ENCODE data around the gene APOL5.
"Not testable (repeated sequence)": the region's sequence is repeated elsewhere in the genome, so short reads cannot be mapped to it uniquely, and the experiment has no call there.

The APOL5 gene

DNA sequence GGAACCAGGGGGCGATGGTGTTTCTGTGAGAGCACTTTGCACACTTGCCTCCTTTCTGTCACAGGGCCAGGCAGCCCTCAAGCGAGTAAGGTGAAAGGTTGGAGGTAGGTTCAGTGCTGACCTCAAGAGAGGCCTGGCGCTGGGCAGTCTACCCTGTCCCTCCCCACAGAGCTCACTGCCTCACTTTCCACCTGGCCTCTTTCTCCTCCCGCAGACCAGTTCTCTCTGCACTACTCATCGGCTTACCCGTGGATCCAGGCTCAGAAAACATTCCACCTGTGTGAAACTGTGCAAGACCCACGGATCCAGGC lies 16.8 kb downstream of the APOL5 start:
- Histone ChIP-seq H2AFZ (ENCODE audit: low read depth, low read length, severe bottlenecking) (no peak overlapping the region), H3K36me3 (ENCODE audit: low read length) (no peaks in the 10 kb centered on the region), H3K9me2 (replicated peaks; ENCODE audit: insufficient read depth, low read length) (no peaks in the 10 kb centered on the region), H3K9me3 (ENCODE audit: insufficient read depth, low read length) (no peaks in the 10 kb centered on the region), H3K4me3 (ENCODE audit: insufficient read depth, low read length, poor library complexity, severe bottlenecking) (no peak overlapping the region), H3K4me2 (ENCODE audit: low read depth, low read length, poor library complexity, severe bottlenecking) (no peak overlapping the region), H3K9ac (ENCODE audit: low read length) (no peak overlapping the region), H3K27me3 (ENCODE audit: low read length) (no peaks in the 10 kb centered on the region), H3K79me2 (ENCODE audit: insufficient read depth, low read length) (no peaks in the 10 kb centered on the region), H4K20me1 (ENCODE audit: low read depth, low read length) (no peaks in the 10 kb centered on the region), H3K27ac (ENCODE audit: low read depth, low read length) (no peak overlapping the region), H3F3A (ENCODE audit: insufficient read depth) (0 out of 2 replicates have a peak, but pooled peaks cover 3% of the 10 kb centered on the region)
- TF ChIP-seq EZH2phosphoT487 (conservative IDR thresholded peaks at IDR 0.05; ENCODE audit: low read length): no peak
- TF ChIP-seq, protein P1, sequence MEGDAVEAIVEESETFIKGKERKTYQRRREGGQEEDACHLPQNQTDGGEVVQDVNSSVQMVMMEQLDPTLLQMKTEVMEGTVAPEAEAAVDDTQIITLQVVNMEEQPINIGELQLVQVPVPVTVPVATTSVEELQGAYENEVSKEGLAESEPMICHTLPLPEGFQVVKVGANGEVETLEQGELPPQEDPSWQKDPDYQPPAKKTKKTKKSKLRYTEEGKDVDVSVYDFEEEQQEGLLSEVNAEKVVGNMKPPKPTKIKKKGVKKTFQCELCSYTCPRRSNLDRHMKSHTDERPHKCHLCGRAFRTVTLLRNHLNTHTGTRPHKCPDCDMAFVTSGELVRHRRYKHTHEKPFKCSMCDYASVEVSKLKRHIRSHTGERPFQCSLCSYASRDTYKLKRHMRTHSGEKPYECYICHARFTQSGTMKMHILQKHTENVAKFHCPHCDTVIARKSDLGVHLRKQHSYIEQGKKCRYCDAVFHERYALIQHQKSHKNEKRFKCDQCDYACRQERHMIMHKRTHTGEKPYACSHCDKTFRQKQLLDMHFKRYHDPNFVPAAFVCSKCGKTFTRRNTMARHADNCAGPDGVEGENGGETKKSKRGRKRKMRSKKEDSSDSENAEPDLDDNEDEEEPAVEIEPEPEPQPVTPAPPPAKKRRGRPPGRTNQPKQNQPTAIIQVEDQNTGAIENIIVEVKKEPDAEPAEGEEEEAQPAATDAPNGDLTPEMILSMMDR (IDR thresholded peaks at IDR 0.05; ENCODE audit: insufficient read depth, low read length, poor library complexity, severe bottlenecking): no peak

DNA sequence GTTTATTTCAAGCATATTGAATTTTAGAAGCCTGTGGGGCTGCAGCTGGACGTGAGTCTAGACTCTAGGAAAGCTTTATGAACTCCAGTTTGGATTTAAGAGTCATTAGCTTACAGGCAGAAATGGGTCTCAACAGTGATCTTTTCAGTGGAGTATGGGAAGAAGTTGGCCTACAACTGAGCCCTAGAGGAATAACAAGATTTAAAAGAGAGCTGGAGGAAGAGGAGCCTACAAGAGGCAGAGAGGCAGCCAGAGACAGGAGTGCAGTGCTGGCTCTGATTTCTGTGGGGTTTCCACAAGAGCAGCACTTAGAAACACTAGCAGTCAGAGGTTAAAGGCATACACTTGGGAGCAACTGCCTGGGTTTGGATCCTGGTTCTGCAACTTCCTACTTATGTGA lies 17.9 kb downstream of the APOL5 start:
- no peak overlapping the region for H3K9ac ChIP-seq (ENCODE audit: low read length)
- H2AFZ ChIP-seq (ENCODE audit: low read depth, low read length, severe bottlenecking): no peak overlapping the region
- H3K27ac ChIP-seq (ENCODE audit: low read depth, low read length): no peak overlapping the region
- no peak overlapping the region for H3K4me2 ChIP-seq (ENCODE audit: low read depth, low read length, poor library complexity, severe bottlenecking)
- no peaks in the 10 kb centered on the region for H3K79me2 ChIP-seq (ENCODE audit: insufficient read depth, low read length)
- H4K20me1 ChIP-seq (ENCODE audit: low read depth, low read length): no peaks in the 10 kb centered on the region
- TF ChIP-seq, protein P1 (IDR thresholded peaks at IDR 0.05; ENCODE audit: insufficient read depth, low read length, poor library complexity, severe bottlenecking): no peak
- no peaks in the 10 kb centered on the region for H3K9me2 ChIP-seq (replicated peaks; ENCODE audit: insufficient read depth, low read length)
- H3F3A ChIP-seq (ENCODE audit: insufficient read depth): 0 out of 2 replicates have a peak, but pooled peaks cover 4% of the 10 kb centered on the region
- no peaks in the 10 kb centered on the region for H3K36me3 ChIP-seq (ENCODE audit: low read length)
- H3K9me3 ChIP-seq (ENCODE audit: insufficient read depth, low read length): no peaks in the 10 kb centered on the region
- no peak overlapping the region for H3K4me3 ChIP-seq (ENCODE audit: insufficient read depth, low read length, poor library complexity, severe bottlenecking)
- no peaks in the 10 kb centered on the region for H3K27me3 ChIP-seq (ENCODE audit: low read length)

DNA sequence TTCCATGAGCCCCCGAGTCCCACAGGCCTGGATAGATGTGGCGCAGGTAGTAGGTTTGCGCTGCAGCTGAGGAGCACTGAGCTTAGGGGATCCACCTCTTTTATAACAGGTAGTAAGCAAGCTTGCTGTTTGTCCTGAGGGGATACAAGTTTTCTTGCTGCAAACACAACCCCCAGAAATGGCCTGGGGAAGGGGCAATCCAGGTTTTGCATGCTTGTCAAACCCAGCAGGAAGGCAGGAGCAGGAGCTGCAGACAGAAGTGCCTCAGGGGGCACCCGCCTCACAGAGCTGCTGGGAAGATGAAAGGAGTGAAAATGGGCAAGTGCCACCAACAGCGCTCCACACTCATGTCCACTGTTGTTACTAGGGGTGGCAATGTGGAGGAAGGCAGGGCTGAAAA lies 18.5 kb downstream of the APOL5 start:
- H3K9ac ChIP-seq (ENCODE audit: low read length): no peak overlapping the region
- H3K36me3 ChIP-seq (ENCODE audit: low read length): no peaks in the 10 kb centered on the region
- H4K20me1 ChIP-seq (ENCODE audit: low read depth, low read length): no peaks in the 10 kb centered on the region
- H3K27ac ChIP-seq (ENCODE audit: low read depth, low read length): no peak overlapping the region
- H3F3A ChIP-seq (ENCODE audit: insufficient read depth): peaks cover 9% of the 10 kb centered on the region; the same call in 1 of the 2 replicates
- TF ChIP-seq, protein P1 (IDR thresholded peaks at IDR 0.05; ENCODE audit: insufficient read depth, low read length, poor library complexity, severe bottlenecking): no peak
- no peak for TF ChIP-seq EZH2phosphoT487 (conservative IDR thresholded peaks at IDR 0.05; ENCODE audit: low read length)
- H3K4me2 ChIP-seq (ENCODE audit: low read depth, low read length, poor library complexity, severe bottlenecking): no peak overlapping the region
- no peaks in the 10 kb centered on the region for H3K79me2 ChIP-seq (ENCODE audit: insufficient read depth, low read length)
- H3K9me2 ChIP-seq (replicated peaks; ENCODE audit: insufficient read depth, low read length): no peaks in the 10 kb centered on the region
- H3K27me3 ChIP-seq (ENCODE audit: low read length): no peaks in the 10 kb centered on the region
- H3K4me3 ChIP-seq (ENCODE audit: insufficient read depth, low read length, poor library complexity, severe bottlenecking): no peak overlapping the region
- H3K9me3 ChIP-seq (ENCODE audit: insufficient read depth, low read length): no peaks in the 10 kb centered on the region
- no peak overlapping the region for H2AFZ ChIP-seq (ENCODE audit: low read depth, low read length, severe bottlenecking)

DNA sequence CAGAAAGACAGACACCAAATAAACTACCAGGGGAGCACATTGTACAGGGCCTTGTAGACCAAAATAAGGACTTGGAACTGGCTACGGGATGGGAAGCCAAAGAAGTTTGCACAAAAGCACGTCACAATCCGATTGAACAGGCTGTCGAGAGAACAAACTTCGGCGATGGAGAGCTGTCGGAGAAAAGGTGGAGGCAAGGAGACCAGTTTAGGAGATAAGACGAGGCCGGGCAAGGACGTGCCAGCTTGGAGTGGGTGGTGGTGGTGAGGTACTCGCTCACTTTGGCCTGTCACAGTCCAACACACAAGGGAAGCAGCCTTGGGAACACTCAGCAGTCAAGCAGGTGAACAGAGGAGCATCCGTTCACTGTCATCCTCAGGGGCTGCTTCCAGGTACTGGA lies 19.0 kb downstream of the APOL5 start:
- no peak overlapping the region for H3K9ac ChIP-seq (ENCODE audit: low read length)
- H3K4me2 ChIP-seq (ENCODE audit: low read depth, low read length, poor library complexity, severe bottlenecking): no peak overlapping the region
- H4K20me1 ChIP-seq (ENCODE audit: low read depth, low read length): no peaks in the 10 kb centered on the region
- no peaks in the 10 kb centered on the region for H3K79me2 ChIP-seq (ENCODE audit: insufficient read depth, low read length)
- no peak overlapping the region for H3K27ac ChIP-seq (ENCODE audit: low read depth, low read length)
- no peaks in the 10 kb centered on the region for H3K27me3 ChIP-seq (ENCODE audit: low read length)
- no peaks in the 10 kb centered on the region for H3K9me3 ChIP-seq (ENCODE audit: insufficient read depth, low read length)
- H3F3A ChIP-seq (ENCODE audit: insufficient read depth): peaks cover 15% of the 10 kb centered on the region
- no peaks in the 10 kb centered on the region for H3K9me2 ChIP-seq (replicated peaks; ENCODE audit: insufficient read depth, low read length)
- H3K36me3 ChIP-seq (ENCODE audit: low read length): no peaks in the 10 kb centered on the region
- no peak overlapping the region for H2AFZ ChIP-seq (ENCODE audit: low read depth, low read length, severe bottlenecking)
- TF ChIP-seq, protein P1 (IDR thresholded peaks at IDR 0.05; ENCODE audit: insufficient read depth, low read length, poor library complexity, severe bottlenecking): no peak
- no peak for TF ChIP-seq EZH2phosphoT487 (conservative IDR thresholded peaks at IDR 0.05; ENCODE audit: low read length)
- H3K4me3 ChIP-seq (ENCODE audit: insufficient read depth, low read length, poor library complexity, severe bottlenecking): no peak overlapping the region

DNA sequence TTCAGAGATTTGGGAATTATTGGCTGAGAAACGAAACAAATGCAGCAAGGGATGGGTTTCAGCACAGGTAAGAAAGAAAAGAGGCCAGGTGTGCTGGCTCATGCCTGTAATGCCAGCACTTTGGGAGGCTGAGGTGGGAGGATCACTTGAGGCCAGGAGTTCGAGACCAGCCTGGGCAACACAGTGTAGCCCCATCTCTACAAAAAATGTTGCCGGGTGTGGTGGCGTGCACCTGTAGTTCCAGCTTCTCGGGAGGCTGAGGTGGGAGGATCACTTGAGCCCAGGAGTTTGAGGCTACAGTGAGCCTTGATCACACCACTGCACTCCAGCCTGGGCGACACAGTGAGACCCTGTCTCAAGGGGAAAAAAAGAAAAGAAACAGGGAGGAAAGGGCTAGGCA lies 20.2 kb downstream of the APOL5 start:
- not testable (repeated sequence) for H4K20me1 ChIP-seq (ENCODE audit: low read depth, low read length); H3K27ac ChIP-seq (ENCODE audit: low read depth, low read length); H3K9me2 ChIP-seq (replicated peaks; ENCODE audit: insufficient read depth, low read length); H3K4me3 ChIP-seq (ENCODE audit: insufficient read depth, low read length, poor library complexity, severe bottlenecking); H3K4me2 ChIP-seq (ENCODE audit: low read depth, low read length, poor library complexity, severe bottlenecking); H3K9me3 ChIP-seq (ENCODE audit: insufficient read depth, low read length); H3K9ac ChIP-seq (ENCODE audit: low read length); H2AFZ ChIP-seq (ENCODE audit: low read depth, low read length, severe bottlenecking); H3K27me3 ChIP-seq (ENCODE audit: low read length); H3K36me3 ChIP-seq (ENCODE audit: low read length); H3K79me2 ChIP-seq (ENCODE audit: insufficient read depth, low read length)
- H3F3A ChIP-seq (ENCODE audit: insufficient read depth): peaks cover 27% of the 10 kb centered on the region

Measured in SU-DHL-6 (cell line).